ENCODE data around the gene PLXNC1. TPM values are rescaled to one million over a fixed set of nuclear protein-coding genes. Genes with fewer than 3 reads are reported as not detected.

PLXNC1 gene
- total and polyA plus RNA-seq, 2 of the 8 experiments (the other 6 are each of a cell fraction or from before 2014, with no cell fraction given), result 0.83 to 2.0 TPM

- Histone ChIP-seq H3K4me3 (ENCODE audit: extremely low read depth in 1 of 4, insufficient read depth in 2 of 4, low read depth in 3 of 4, low read length in 4 of 4) (no peak overlapping the region), H3K56ac (replicated peaks; ENCODE audit: insufficient read length, low read depth, low read length) (no peak overlapping the region), H4K5ac (ENCODE audit: insufficient read length, low read depth, low read length) (no peak overlapping the region), H3K9me3 (ENCODE audit: insufficient read depth in 2 of 2, low read depth in 1 of 2, low read length in 1 of 2) (no peaks in the 10 kb centered on the region), H3K4ac (replicated peaks; ENCODE audit: insufficient read length, low read depth, low read length) (no peak overlapping the region), H4K20me1 (replicated peaks in 1 of 2; ENCODE audit: control insufficient read depth in 1 of 2, insufficient read depth in 2 of 2, low read length in 2 of 2) (no peaks in the 10 kb centered on the region), H4K8ac (ENCODE audit: extremely low read depth, insufficient read depth, low read length) (no peak overlapping the region), H2BK5ac (ENCODE audit: low read depth, low read length) (no peak overlapping the region), H3K36me3 (ENCODE audit: control insufficient read depth in 2 of 4, insufficient read depth in 4 of 4, low read length in 3 of 4) (no peaks in the 10 kb centered on the region), H3K23ac (ENCODE audit: insufficient read length) (no peak overlapping the region), H4K91ac (replicated peaks; ENCODE audit: insufficient read length, low read length) (no peak overlapping the region), H3K4me1 (replicated peaks in 1 of 4; ENCODE audit: control insufficient read depth in 3 of 4, insufficient read depth in 4 of 4, low read length in 3 of 4) (peaks cover 5 to 17% (median 14%) of the 10 kb centered on the region in 4 experiments; a peak in 6 of 7 replicates), H2AFZ (ENCODE audit: low read length) (no peak overlapping the region), H2BK120ac (replicated peaks; ENCODE audit: low read depth, low read length) (no peak overlapping the region), H3K9ac (replicated peaks in 1 of 4; ENCODE audit: extremely low read depth in 1 of 4, low read depth in 3 of 4, low read length in 3 of 4) (no peak overlapping the region), H3K14ac (ENCODE audit: insufficient read length) (no peak overlapping the region), H3K18ac (ENCODE audit: extremely low read depth, low read length) (no peak overlapping the region), H3K27ac (ENCODE audit: low read depth, low read length) (no peak overlapping the region), H2BK12ac (ENCODE audit: low read depth, low read length) (no peak overlapping the region), H2AK5ac (ENCODE audit: low read depth, low read length) (no peak overlapping the region), H2BK20ac (ENCODE audit: low read length) (no peak overlapping the region), H3K23me2 (ENCODE audit: low read depth, low read length) (no peaks in the 10 kb centered on the region), H3K27me3 (replicated peaks in 1 of 4; ENCODE audit: control insufficient read depth in 3 of 4, extremely low read depth in 1 of 4, insufficient read depth in 3 of 4, low read length in 3 of 4) (peaks cover 12 to 49% (median 28%) of the 10 kb centered on the region in 4 experiments), H3K4me2 (ENCODE audit: insufficient read depth in 1 of 2, low read depth in 2 of 2, low read length in 2 of 2) (no peak overlapping the region), H3K79me2 (ENCODE audit: control insufficient read depth in 1 of 2, insufficient read depth in 2 of 2, low read length in 2 of 2) (no peaks in the 10 kb centered on the region), H3K79me1 (ENCODE audit: low read depth, low read length) (no peaks in the 10 kb centered on the region), H2BK15ac (ENCODE audit: low read length) (no peak overlapping the region)
- TF ChIP-seq GTF2F1 (IDR thresholded peaks at IDR 0.05; ENCODE audit: borderline replicate concordance, low read depth, low read length) (no peak), ATF2 (IDR thresholded peaks at IDR 0.05; ENCODE audit: low read length) (no peak), KDM1A (IDR thresholded peaks at IDR 0.05; ENCODE audit: borderline replicate concordance, low read length) (peak; percentile 43; the same call in 1 of the 2 replicates), RNF2 (IDR thresholded peaks at IDR 0.05; ENCODE audit: borderline replicate concordance, low read depth, low read length, missing control alignments, poor library complexity, severe bottlenecking) (no peak), RFX5 (IDR thresholded peaks at IDR 0.05; ENCODE audit: borderline replicate concordance, low read depth, low read length) (no peak)
- 95% methylated on average over 3 of the region's 3 CpGs; no CpG with 5 or more reads in 1 of the 2 experiments for WGBS, 2 experiments (ENCODE audit: extremely low coverage in 1 of 2, insufficient coverage in 1 of 2, insufficient read length in 1 of 2, insufficient replicate concordance in 2 of 2, low coverage in 1 of 2, low lambda C conversion rate in 2 of 2, missing lambda C conversion rate in 1 of 2)
- DNase-seq (ENCODE audit: low read depth in 1 of 2, low spot score in 2 of 2) (no peak), FAIRE-seq (no peak)
- ChIA-PET POLR2A (ENCODE audit: partially characterized antibody) (no interaction called here), CTCF (ENCODE audit: partially characterized antibody) (interaction anchor here (1.2 to 1.7 kb wide), 2 partner anchors 11 to 36 kb away, joined by 3 to 4 read pairs; no protein-coding TSS in a partner anchor)
Measured at GRCh38 chr12:94162108-94162507, 13.7 kb downstream of the PLXNC1 start.
